NCI-H748 treated with DMSO at 0.1 percent for 48 hours (cell line): ENCODE data around the gene HCK.

Experiments
- DNase-seq: peaks from one replicate; lab custom pipeline; 2025; lab: John Stamatoyannopoulos, UW

HCK gene

DNA sequence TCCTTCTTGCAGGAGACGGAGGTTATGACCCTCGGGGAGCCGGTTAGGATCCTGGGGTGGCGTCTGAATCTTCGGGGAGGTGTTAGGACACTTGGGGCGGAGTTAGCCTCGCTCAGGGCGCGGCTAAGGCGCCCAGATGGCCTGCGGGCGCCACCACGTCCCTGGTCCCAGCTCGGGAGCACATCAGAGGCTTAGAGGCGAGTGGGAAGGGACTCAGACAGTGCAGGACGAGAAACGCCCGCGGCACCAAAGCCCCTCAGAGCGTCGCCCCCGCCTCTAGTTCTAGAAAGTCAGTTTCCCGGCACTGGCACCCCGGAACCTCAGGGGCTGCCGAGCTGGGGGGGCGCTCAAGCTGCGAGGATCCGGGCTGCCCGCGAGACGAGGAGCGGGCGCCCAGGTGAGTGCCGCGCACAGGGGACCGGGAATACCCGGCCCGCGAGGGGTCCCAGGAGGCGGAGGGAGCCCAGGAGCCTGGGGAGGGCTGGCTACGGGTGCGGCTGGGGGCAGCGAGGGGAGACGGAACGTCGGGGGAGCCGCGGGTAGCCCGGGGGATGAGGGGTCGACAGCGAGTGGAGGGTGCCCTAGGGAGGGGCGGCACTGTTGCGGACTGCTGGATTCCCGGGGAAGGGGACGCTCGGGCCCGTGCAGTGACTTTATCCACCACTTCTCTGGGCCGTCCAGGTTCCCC lies at the start of gene HCK:
Gene HCK, plus strand, starts transcription at position 153 of the 688 bp plus-strand sequence.
- DNase-seq, result no peak

DNA sequence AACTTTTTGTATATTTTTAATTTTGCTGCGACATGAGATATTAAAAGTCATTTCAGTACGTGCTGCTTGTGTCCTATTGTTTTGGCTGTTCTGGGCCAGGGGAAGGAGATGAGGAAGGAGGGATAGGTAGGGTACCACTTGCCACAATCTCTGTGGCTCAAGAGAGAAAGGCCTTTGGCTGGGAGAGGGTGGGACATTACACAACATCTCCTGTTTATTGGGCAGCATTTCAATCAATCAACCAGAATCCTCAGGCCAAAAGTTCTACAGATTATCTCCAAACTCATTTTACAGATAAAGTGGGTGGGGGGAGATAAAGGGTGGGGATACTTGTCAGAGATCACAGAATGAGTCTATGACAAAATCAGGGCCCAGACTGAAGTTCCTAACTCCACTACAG lies 48.7 kb upstream of the HCK start:
- DNase-seq, result no peak

DNA sequence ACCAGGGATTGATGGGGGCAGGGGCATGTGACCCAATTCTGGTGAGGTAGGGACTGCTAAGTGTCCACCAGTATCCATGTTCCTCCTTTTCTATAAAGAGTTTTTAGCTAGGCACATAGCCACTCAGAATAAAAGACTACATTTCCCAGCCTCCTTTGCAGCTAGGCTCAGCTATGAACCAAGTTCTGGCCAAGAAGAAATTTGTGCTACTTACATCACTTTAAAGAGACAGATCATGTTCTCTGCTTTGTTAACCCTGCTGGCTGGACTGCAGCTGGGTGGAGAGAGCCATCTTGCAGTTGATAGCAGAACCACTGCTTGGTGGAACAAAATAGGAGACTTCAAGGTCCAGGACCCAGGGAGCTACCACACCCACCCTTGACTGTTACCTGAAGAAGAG lies 47.1 kb upstream of the HCK start:
- no peak for DNase-seq

DNA sequence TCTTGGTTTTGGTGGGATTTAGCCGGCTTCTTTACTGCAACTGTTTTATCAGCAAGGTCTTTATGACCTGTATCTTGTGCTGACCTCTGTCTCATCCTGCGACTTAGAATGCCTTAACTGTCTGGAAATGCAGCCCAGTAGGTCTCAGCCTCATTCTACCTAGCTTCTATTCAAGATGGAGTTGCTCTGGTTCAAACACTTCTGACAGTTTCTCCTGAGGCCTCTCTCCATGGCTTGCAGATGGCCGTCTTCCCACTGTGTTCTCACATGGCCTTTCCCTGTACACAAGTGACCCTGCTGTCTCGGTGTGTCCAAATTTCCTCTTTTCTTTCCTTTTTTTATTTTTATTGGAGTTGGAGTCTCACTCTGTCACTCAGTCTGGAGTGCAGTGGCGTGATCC lies 46.0 kb upstream of the HCK start:
- no peak for DNase-seq

DNA sequence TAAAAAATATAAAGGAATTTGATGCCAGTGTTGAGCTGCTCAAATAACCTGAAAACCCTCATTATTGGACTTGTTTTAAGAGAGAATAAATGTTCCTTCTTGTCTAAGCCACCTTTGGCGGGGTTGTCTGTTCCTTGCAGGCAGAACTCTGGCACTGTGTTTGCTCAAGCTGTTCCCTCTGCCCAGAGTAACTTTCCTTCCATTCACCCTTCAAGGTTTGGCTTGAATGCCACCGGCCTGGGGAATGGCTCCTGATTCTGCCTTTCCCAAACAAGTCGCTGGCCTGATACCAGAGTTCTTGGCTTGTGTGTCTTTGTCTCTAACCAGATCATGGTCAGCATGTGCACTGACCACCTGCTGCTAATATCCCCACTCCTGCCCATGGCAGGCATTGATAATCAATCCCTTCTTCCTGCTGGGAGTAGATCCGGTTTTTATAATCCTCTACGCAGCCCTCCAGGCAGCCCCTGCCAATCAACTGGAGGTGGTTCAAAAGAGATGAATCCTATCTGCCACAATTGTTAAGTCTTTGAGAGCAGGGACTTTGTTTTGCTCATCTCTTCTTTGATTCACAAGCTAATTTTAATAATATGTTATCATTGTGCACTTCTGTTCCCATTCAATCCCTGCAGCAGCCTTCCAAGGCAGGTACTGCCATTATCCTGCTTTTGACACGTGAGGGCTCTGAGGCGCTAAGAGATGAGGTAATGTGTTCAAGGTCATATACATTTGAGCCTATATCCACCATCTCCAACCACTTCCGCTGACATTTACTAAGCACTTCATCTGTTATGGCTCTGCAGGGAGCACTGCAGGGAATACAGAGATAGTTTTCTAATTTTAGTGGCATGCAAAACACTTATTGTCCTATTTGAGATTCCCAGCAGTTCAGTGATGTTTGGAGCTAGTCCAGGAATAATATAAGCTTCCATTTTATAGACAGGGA lies 44.9 kb upstream of the HCK start:
- DNase-seq, result peak; percentile 18

DNA sequence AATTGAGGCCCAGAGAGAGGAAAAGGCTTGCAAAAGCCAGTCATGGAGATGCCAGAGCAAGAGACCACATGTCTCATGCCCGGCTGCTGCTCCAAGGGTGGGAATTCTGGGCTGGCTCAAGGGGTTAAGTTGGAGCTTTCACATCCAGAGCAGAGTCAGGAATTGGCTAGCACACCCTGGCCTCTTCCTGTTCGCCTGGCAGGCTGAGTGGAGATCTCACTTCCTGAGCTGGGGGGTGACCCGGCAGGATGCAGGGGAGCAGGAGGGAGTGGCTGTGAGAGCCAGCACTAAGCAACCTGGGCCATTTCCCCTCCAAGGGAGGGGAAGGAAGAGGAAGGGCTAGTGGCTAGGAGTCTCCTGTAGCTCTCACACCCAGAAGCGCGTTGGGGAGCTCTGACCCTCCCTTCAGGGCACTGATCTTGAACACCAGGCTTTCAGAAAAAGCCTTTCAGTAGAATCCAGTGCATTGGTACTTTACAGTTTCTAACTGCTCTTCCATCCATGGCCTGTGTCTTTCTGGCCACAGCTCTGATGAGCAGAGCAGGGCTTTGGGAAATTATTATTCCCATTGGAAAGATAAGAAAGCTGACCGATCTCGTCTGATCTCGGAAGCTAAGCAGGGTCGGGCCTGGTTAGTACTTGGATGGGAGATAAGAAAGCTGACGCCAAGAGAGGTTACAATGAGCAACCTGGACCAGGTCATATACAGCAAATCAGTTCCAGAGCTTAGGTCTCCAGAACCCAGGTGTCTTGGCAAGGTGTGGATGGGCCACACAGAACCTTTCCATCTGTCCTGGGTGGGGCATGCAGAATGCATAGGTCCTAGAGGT lies 44.0 kb upstream of the HCK start:
- DNase-seq, result no peak

DNA sequence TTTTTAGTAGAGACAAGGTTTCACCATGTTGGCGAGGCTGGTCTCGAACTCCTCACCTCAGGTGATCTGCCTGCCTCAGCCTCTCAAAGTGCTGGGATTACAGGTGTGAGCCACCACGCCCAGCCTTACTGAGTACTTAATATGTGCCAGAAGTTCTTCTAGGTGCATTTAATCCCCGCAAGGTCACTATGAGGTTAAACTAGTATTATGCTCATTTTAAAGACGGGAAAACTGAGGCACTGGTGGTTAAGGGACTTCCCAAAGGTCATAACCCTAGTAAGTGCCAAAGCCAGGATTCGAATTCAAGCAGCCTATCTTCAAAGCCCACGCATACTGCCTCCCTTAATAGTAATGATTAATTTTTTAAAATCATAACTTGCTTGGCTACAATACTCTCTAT lies 42.5 kb upstream of the HCK start:
- DNase-seq, result no peak

DNA sequence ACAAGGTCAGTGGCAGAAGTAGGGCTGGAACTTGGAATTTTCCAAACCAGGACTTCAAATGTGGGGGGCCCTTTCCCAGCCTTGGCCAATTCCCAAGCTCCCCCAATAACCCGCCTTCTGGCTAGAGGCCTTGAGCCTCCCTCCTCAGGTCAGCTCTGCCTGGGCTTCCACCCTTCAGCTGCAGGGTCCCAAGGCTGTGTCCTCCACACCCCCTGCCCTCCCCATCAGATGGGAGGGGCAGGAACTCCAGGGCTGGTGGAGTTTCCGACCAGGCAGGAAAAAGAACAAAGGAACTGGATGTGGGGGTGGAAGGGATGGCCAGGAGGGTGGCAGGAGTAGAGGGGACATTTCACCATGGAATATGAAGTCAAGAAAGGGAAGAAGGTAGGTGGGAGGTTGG lies 41.9 kb upstream of the HCK start, which contains the start of gene CCM2L:
Gene CCM2L, plus strand, starts transcription at position 338 of the 400 bp plus-strand sequence. Its CDS starts 17 bp downstream, at position 355.
- no peak for DNase-seq

DNA sequence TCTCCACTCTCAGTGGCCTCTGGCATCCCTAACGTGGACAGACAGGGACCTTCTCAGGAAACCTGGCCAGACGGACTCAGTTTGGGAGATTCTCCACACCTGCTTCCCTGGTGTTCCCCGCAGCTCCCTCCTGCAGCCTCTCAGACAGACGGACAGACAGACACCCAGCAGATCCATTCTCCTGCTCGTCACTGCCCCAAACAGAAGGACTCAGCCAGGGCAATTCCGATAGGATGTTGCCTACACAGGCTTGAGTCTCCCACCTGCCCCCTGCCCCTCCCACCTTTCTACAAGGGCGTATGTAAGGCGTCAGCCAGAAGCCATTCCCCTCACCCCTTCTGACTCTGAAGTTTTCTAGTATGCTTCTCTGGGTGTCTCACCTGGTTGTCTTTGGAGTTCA lies 41.4 kb upstream of the HCK start:
- DNase-seq, result no peak

DNA sequence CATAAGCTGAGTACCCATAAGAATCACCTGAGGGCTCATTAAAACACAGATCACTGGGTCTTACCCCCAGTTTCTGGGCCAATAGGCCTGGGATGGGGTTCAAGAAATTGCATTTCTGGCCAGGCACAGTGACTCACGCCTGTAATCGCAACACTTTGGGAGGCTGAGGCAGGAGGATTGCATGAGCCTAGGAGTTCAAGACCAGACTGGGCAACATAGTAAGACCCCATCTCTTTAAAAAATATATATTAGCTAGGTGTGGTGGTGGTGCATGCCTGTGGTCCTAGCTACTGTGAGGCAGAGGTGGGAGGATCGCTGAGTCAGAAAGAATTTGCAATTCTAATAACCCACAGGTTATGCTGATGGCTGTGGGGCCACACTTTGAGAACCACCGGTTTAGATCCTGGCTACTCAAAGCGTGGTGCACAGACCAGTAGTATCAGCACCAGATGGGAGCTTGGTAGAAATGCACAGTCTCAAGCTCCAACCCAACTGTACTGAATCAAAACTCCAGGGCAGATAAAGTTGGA lies 39.8 kb upstream of the HCK start:
- DNase-seq, result no peak

DNA sequence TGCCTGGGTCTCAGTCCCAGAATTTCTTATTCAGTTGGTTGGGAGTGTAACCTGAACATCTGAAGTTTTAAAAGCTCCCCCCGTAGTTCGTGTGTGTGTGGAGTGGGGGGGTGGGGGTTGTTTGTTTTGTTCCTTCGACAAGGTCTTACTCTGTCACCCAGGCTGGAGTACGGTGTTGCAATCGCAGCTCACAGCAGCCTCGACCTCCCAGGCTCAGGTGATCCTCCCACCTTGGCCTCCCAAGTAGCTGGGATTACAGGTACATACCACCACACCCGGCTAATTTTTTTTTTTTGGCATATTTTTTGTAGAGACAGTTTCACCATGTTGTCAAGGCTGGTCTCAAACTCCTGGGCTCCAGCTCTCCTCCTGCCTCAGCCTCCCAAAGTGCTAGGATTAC lies 38.7 kb upstream of the HCK start:
- DNase-seq, result no peak

DNA sequence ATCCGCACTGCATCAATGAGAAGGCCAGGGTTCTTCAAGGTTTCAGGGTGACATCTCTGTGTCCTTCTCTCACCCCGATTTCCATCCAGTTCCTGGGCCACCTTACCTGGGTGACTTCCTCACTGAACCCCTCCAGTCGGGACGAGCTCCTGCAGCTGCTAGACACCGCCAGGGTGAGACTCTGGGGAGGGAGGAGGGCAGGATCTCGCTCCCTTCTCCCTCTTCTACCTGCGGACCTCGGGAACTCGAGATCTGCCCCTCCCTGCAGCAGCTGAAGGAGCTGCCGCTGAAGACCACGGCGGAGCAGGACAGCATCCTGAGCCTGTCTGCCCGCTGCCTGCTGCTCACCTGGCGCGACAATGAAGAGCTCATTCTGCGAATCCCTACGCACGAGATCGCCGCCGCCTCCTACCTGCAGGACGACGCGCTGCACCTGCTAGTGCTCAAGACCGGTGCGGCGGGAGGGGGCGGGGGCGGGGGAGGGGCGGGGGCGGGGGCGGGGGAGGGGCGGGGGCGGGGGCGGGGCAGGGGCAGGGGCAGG lies 34.3 kb upstream of the HCK start:
- peak; percentile 89 for DNase-seq

DNA sequence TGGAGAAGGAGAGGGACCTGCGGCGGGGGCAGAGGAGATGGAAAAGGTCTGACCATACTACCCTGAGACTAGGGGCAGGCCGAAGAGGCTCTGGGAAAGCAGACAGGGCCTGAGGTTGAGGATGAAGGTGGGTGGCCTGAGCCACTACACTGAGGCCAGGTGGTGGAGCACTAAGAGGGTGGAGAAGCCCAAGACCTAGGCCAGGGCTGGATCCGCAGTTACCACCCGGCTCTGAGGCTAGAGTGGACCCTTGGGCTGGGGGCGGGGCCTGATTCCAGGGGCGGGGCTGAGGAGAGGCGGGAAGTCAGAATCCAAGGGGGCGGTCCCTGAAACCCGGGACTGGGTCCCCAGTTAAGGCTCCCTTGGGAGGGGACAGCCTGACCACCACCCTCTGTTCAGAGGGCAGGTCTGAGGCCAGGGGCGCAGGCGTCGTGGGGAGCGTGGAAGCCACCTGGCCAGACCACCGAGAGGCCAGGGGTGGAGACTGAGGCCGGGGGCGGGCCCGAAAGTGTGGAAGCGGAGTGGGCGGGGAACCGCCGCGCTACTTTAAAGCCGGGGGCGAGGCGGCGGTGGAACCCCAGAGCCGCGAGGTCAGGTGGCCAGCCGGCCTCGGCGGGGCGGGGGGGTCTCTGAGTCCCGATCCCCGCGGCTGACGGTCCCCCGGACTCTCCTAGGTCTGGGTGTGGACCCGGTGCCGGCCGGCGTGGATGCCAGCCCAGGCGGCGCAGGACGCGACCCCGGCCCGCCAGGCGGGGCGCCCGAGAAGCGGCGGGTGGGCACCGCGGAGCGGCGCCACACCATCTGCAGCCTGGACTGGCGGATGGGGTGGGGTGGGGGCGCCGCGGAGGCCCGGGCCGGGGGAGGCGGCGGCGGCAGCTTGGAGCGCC lies 33.5 kb upstream of the HCK start:
- peak; percentile 90 for DNase-seq

DNA sequence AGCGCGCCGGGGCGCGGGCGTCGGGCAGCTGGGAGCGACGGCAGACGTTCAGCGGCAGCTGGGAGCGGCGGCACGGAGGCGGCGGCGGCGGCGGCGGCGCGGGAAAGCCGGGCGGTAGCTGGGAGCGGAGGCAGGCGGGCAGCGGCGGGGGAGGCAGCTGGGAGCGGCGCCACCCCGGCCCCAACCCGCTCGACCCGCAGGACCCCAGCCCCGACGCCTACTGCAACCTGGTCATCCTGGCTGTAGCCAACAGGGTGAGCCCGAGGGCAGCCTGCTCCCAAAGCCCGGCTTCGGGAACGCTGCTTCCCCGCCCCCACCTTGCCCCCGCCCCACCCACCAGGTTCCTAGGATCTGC lies 32.9 kb upstream of the HCK start:
- DNase-seq, result peak; percentile 38

DNA sequence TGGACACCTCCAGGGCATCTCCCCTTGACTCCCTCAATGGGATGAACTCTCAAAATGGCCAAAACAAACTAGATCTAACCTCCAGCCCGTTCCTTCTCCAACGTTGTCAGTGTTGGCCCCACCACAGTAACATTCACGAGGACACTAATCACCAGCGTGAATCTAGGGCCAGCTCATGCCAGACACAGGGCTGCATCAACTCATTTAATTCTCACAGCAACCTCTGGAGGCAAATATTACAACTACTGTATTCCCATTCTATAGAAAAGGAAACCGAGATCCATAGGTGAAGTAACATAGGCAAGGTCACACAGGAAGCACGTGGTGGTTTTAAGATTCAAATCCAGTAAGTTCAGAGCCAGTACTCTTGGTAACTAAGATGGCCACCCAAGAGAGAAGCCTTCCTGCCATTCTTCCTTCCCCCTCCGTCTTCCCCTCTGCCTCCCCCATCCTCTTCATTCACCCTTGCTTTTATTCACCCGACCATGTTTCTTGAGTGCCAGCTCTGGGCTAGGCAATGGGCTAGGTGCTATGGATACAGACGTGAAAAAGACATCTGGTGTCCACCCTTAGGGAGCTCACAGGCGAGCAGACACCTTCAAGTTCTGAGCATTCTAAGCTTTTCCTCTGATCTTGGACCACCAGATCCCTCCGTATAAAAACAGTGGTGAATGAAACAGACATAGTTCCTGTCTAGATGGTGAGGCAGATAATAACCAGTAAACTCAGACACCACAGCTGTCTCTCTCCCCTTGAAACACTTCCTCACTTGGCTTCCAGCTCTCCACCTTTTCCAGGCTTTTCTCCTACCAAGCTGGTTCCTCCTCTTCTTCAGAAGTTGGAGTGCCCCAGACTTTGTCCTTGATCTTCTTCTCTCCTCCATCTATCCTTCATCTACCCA lies 32.2 kb upstream of the HCK start:
- DNase-seq, result no peak

DNA sequence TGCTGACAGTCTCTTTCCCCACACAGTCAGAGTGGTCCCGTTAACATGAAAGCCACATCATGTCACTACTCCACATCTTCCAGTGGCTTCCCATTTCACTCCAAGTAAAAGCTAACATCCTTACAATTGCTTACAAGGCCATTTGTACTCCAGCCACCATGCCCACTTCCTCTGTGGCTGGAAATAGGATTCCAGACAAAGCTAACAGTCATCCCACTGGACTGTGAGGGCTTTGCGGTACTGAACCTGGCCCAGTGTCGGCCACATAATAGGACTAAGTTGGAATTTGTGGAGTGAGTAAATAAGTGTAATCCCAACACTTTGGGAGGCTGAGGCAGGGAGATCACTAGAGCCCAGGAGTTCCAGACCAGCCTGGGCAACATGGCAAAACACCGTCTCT lies 31.0 kb upstream of the HCK start:
- no peak for DNase-seq

DNA sequence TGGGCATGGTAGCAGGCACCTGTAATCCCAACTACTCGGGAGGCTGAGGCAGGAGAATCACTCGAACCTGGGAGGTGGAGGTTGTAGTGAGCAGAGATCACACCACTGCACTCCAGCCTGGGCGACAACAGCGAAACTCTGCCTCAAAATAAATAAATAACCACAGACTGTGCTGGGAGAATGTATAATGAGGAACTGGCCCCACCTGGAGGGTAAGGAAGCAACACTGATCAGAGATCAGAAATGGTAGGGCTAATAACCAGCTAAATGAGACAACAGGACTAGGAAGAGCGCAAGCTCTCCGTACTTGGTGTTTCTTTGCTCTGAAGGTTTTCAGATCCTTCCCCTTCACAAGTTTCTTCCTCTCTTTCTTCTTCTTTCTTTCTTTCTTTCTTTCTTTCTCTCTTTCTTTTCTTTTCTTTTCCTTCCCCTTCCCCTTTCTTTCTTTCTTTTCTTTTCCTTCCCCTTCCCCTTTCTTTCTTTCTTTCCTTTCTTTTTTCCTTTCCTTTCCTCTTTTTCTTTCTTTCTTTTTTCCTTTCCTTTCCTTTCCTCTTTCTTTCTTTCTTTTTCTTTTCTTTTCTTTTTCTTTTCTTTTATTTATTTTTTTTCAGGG lies 27.3 kb upstream of the HCK start:
- DNase-seq, result no peak

DNA sequence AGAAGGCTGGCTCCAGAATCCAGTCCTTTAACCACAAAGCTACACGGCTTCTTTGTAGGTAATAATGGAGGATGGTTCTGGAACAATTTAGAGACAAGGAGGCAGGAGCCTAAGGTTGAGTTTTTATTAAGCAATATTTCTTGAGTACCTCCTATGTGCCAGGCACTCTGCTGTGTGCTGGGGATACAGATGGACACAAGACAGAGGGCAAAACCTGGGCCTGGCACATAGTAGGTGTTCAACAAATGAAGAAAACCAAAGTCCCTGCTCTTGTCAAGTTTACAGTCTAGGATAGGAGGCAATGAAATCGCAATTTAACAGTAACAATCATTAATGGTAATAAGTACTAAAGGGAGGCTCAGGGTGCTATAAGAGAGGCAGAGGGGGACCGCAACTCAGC lies 24.4 kb upstream of the HCK start:
- DNase-seq, result no peak

DNA sequence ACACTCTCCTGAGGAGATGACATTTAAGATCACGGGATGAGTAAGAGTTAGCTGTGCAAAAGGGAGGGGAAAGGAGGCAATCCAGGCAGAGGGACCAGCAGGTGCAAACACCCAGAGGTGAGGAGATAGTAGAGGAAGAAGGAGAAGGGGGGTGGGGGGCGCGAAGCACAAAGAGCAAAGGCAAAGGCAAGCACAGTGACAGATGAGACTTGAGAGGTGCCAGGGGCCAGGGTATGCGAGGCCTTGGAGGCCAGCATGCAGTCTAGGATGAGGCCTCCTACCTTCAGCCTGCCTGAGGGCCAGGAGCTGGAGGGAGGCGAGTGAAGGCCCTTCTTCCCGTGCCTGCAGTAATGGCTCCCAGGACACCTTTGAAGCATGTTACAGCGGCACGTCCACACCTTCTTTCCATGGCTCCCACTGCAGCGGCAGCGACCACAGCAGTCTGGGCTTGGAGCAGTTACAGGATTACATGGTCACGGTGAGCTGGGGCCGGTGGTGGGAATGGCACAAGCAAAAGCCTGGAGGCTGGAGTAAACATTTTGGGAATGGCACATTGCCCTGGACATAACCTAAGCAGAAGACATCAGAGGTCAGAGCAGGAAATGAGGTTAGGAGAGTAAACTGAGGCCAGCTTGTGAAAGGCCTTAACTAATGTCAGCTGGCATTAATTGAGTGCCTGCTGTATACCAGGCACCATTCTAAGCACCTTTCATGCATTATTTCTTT lies 23.2 kb upstream of the HCK start:
- DNase-seq, result no peak
